Midbrain (tissue), 1 donor: ENCODE data around the gene RFX4.
"Not testable (repeated sequence)": the region's sequence is repeated elsewhere in the genome, so short reads cannot be mapped to it uniquely, and the experiment has no call there.

Experiments
- DNase-seq: peaks from one replicate; lab custom pipeline; 2025; lab: John Stamatoyannopoulos, UW

The RFX4 gene

DNA sequence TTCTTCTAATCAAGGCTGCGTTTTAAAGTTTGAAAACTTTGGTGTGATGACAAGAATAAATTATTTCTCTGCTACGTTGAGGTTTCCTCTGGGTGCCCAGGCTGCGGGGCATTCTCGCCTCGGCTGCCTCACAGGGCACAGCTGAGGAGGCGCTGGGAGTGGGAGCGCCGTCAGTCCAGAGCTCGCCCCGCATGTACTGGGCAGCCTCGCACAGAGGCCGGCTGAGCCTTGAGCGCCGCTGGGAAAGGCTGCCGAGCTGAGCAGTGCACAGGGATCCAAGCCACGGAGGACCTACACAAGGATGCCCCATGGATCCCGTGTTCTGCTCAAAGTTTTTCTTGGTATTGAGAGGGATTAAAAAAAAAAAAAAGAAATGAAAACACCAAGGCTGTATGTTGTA, 11.6 kb downstream of the RFX4 start:
- DNase-seq, result peak; percentile 32

DNA sequence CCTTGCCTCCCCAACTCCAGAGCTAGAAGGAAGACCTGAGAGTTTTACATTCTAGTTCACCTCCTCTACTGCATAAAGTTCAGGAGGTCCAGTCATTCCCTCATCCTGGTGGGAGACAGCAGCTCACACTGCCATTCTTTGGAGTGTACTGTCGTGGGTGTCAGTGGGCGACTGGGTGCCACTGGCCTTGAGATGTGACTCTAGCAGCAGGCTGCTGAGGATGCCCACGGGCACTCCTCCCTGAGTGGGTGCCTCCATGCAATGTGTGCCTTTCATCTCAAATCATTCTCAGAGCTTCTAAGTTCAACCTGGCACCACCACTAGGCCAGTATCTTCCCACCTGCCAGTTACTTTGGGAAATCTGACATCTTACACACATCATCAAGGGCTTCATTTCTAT, 12.5 kb downstream of the RFX4 start:
- no peak for DNase-seq

DNA sequence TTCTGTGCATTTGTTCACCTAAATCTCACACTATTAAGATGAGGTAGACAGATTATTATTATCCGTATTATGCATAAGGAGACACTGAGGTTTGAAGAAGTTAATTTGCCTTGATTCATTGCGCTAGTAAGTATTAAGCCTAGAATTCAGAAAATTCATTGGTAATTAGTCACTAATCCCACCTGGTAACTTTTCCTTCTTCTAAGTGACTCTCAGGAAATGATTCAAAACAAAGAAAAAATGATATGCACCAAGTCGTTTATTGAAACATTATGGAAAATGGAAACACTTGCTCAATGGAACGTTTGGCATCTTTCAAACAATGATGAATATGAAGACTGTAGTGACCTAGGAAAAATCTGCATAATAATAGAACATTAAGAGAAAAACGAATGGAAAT, 15.2 kb downstream of the RFX4 start:
- DNase-seq, result no peak

DNA sequence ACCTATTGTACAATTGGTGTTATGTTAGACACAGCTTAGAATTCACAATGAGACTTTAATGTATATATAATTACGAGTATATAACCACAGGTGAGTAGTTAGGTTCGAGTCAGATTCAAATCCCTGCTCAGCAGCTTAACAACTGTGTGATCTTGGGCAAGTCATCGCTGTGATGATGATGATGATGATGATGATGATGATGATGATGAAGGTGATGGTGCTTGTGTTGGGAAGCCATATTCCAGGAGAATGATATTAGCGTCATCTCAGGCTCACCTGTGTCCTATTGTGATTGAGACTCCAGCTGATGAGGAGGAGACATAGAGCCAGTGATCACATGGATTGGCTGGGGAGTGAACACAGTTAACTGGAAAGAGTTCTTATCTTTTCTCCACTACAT, 16.5 kb downstream of the RFX4 start:
- no peak for DNase-seq

DNA sequence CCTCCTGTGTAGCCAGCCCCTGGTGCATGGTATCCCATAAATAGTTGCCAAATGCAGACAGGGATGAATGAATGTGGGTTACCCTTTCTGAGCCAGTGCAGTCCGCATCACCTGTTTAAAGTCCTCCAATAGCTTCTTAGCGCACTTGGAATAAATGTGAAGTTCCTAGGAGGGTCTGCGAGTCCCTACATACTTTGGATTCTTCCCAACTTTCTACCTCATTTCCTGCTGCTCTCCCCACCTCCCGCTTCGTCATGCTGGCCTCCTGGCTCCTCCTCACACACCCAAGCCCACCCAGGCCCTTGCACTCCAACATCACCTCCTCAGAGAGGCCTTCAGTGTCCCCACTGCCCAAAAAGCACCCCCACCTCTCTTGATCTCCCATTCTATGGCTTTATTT, 17.7 kb downstream of the RFX4 start:
- DNase-seq, result no peak

DNA sequence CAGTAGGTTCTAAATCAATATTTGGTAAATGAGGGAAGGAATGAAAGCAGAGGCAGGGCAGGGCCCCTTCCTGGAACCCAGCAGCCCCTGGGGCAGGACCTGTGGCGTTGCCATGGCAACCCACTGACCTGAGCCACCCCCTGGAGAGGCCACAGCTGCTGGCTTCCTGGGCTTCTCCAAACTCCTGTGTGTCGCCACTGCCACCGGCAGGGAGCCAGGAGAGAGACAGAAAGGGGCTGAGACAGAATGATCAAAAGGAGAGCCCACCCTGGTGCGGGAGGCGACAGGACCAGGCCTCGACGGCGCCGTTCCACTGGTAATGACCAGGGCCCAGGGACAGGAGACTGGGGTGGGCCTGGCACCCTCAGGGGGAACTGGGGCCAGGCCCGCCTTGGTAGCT, 18.2 kb downstream of the RFX4 start:
- DNase-seq, result peak; percentile 47

DNA sequence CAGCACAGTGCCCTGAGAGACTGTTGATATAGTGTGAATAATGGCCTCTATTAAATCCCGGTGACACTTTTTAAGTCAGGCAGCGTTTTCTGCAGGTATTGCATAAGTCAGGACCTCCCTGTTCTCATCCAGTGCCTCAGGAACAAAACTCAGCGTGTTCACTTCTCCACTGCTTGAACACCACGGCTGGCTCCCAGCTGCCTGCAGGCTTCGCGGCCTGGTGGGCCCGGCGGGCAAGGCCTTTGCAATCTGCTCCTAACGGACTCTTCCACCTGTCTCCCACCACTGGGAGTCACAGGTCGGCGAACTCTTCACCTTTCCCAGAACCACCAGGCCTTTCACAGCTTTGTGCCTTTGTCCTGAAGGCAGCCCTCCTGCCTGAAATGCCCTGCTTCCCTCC, 18.7 kb downstream of the RFX4 start:
- no peak for DNase-seq

DNA sequence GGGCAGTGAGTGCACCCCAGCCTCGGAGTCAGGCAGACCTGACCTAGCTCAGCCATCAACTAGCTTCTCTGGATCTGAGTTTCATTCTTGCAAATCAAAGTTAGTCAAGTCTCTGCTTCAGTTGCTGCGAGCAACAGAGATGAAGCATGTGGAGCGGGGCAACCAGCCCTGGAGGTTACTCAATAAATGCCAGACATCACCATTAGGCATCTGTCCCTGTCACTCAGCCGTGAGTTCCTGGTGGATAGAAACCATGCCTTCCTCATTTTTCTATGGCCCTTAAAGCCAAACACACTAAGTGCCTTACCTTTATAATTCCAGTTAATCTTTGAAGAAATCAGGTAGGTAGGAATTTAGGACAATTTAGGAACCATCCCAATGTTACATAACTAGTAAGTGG, 19.3 kb downstream of the RFX4 start:
- DNase-seq, result no peak

DNA sequence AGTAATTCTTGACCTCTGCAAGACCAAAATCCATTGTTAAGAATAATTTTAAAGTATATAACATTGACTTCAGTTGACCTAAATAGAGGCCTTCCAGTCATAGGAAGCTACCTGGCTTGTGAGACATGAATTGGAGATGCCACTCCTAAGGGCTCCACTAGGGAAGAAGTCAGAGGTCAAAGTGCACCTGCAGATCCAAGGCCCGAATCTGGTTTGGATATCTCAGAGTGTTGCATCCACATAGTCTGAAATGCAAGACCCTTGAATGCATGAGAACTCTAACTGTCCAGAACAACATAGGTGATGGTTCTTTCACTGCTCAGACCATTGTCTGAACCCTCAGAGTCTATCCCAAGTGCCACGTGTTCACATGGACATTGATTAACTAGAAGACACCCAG, 22.4 kb downstream of the RFX4 start:
- DNase-seq, result no peak

DNA sequence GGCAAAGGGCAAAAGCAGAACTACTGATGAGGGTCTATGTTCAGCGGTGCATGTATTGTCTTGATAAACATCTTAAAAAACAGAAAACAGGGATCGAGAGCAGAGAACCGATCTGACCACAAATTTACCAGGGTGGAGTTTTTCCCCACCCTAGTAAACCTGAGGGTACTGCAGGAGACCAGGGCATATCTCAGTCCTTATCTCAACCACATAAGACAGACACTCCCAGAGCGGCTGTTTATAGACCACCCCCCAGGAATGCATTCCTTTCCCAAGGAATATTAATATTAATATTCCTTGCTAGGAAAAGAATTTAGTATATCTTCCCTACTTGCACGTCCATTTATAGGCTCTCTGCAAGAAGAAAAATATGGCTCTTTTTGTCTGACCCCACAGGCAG, 37.8 kb downstream of the RFX4 start:
- not testable (repeated sequence) for DNase-seq

DNA sequence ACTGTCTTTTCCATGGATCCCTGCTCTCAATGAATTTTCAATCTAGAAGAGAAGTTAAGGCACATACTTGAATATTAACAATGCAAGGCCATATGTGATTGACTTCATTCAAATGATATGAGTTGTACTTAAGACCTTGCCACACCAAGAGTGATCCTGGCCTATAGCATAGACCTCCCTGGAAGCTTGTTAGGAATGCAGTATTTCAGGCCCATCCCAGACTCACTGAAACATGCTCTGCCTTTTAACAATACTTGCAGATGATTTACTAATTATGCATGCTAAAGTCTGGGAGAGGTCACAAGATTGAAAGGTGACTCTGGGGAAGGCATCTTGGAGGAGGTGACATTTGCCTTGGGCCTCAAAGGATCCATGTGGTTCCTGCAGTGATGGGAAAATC, 43.2 kb downstream of the RFX4 start:
- DNase-seq, result no peak

DNA sequence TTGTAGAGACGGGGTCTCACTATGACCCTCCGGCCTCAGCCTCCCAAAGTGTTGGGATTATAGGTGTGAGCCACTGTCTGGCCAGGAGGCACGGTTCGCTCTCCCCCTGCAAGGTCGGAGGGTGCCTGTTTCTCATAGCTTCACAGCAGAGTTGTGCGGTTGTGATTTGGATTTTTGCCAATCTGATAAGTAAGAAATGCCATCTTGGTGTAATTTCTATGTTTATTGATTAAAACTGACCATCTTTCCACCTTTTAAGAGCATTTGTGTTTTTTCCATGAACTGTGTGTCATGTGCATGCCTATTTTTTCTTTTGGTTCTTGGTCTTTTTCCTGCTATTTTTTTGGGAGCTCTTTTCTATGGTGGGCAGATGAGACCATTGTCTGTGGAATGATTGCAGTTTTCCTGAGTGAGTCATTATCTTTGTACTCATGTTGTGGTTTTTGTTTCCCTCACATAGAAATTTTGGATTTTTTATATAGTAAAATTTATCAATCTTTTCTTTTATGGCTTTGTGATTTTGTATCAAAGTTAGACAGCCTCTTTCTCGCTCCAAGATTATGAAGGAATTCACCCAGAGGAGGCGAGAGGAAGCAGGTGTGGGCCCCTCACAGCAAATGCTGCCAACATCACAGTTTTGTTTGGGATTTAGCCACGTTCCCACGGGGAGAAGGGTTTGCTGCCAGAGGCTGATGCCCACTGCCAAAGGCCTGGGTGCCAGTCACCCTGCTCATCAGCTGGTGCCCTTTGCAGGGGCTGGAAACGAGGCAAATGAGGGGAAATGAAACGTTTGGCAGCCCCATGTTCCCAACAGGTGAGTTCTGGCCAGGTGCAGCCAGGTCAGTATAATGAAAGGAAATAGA, 47.2 kb downstream of the RFX4 start:
- no peak for DNase-seq

DNA sequence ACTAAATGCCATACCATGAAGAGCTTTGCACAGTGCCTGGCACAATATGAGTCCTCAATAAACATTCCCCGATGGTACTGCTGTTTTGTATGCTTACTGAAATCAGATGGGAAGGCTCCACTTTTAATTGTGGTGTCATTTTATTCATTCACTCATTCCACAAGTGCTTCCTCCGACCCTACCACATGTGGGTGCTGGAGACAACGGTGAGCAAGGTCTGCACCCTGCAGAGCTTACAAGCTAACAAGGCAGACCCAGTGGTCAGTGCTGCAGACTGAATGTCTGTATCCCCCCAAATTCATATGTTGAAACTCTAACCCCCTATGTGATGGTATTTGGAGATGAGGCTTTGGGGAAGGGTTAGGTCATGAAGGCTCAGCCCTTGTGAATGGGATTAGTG, 48.3 kb downstream of the RFX4 start:
- no peak for DNase-seq

DNA sequence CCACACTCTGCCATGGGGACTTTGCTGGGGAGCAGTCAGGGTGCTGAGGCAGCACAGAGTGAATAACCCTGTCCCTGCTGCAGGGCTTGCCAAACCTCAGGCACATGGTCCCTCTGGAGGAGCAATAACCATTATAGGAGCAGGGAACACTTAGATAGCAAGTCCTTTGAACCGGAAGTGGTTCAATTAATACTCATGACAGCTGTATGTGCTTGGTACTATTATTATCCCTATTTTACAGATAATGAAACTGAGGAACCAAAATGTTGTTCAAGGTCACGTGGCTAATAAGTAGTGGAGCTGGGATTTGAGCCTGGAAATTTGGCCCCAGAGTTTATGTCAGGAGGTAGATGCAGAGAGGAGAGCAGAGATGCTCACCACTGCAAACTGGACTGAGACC, 49.0 kb downstream of the RFX4 start:
- DNase-seq, result no peak

DNA sequence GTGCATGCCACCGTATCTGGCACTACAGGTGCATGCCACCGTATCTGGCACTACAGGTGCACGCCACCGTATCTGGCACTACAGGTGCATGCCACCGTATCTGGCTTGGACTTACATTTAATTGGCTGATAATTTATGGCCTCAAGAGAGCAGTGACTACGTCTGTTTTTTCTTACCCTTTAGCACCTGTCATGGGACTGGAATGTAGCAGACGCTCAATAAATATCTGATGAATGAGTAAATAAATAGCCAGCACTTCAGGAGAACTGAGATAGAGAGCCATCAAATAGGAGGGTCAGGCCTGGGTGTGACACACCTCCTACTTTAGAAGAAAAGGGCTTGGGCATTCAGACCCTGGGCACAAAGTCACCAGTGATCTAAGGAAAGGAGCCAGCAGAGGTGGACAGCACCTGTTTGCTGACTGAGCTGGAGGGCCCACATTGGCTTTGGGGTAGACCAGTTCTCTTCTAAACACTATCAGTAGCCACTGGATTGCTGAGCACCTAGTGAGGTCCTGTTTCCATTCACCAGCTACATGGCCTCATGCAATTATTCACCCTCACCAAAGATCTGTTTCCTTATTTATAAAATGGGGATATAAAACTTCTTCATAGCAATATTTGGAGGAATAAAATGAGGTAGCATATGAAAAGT, 50.1 kb downstream of the RFX4 start:
- DNase-seq, result no peak

DNA sequence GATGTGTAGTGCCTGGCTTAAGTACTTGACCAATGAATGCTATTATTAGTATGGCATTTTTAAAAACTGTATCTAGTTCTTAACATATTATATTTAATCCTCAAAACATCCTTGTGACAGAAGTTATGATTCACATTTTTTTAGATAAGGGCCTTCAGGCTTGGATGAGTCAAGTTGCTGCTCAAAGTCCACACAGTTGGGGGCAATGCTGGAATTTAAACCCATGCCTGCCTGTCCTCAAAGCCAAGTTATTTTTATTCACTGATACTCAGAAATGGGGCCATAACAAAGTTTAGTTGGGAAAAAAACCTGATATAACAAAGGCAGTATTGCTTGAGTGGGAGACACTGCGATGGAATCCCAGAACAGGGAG, 50.6 kb downstream of the RFX4 start:
- DNase-seq, result no peak

DNA sequence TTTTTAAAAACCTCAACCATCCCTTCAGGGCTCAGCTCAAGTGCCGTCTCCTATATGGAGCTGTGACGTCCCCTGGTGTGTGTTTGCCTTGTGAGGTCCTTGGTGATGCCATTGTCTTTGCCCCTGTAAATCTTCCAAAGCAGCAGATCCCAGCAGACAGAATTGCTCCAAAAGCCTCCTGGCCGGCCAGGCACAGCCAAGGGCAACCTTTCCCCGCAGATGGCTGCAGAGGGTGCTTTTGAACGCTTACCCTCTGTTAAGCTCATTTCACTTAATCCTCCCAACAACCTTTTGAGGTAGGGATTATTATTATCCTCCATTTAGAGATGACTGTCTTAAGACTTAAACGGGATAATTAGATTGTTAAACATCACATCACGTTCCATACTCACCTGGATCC, 51.4 kb downstream of the RFX4 start:
- DNase-seq, result no peak

DNA sequence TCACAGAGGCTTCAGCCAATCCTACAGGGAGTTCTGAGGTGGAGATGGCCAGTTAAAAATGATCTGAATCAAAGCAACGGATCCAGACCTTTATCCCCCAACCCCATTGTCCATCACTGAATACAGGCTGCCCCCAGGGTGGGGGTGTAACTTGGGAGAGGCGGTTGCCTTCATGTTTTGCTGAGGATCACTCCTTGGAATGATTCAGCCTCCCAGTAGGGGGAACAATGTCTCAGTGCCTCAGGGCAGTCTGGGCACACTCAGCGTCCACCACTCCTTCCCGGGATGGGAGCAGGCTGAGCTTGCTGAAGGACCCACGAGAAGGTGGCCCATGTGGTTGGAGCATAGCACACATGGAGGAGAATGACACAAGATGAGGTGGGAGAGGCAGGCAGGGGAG, 60.2 kb downstream of the RFX4 start:
- DNase-seq, result no peak

DNA sequence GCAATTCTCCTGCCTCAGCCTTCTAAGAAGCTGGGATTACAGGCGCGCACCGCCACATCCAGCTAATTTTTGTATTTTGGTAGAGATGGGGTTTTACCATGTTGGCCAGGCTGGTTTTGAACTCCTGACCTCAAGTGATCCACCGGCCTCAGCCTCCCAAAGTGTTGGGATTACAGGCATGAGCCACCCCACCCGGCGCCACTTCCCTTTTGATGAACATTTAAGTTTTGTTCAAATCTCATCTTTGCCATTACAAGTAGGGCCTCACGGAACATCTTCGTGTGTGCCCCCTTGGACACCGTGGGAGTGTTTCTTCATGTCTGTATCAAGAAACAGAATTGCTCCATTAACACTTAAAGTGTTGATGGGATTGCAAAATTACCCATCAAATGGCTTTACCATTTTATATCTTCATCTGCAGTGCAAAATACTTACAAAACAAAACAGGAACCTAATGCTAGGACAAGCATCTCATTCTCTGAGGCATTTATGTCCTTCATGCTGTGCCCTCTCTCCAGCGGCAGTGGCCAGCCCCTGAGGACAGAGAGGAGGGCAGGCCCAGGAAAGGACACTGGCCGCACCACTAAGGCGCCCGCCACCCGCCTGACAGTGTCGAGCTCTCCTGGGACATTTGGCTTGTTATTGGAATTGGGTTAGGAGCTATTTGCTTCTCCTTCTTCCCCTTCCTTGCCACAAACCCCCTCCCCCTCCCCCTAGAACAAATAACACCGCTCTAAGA, 61.7 kb downstream of the RFX4 start:
- no peak for DNase-seq

DNA sequence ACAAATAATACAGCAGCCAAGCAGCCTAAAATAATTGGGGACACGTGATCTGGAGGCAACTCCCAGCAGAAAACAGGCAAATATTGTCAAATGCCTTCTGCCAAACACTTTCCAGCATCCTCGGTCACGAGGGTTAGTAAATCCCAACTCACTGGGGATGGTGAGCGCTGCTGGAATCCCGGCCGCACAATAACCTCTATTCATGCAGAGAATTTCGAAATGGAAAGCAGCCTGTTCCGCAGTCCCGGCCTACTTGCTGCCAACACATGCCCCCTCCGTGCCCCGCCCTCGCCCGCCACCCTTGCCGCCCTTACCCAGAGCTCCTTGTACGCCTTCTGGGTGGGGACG, 62.2 kb downstream of the RFX4 start:
- peak; percentile 89 for DNase-seq

DNA sequence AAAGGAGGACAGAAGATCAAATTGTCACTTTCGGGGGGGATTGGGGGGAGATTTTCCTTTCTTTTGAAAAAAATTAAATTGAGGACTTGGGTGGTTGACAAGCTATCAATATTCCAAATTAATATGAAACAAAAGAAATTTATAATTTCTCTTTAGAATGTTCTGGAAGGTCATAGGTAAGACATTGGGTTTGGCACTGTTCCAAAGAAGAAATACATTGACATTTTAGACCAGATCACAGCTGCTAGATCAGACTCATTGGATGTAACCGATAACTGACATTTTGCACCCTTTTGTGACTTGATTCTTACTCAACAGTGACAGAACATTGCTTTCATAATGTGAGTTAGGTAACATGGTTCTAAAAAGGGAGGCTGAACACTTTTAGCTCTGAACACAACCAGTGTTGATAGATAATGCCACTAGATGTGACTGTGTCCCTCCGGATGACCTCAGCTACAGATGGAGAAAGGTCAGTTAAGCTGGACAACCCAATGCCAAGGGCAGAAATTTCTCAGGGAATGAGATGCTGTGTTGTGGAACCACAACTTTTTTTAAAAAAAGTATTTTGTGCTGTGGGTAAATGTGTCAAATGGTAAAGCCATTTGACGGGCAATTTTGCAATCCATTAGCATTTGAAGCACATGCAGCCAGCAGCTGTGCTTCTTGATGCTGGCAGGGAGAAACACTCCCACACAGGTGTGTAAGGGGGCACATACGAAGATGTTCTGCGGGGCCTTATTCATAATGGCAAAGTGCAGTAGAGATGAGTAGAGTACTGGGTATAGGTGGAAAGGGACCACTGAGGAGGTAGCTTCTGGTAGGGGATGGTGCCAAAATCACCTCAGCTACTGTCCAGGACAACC, 62.9 kb downstream of the RFX4 start:
- DNase-seq, result no peak

DNA sequence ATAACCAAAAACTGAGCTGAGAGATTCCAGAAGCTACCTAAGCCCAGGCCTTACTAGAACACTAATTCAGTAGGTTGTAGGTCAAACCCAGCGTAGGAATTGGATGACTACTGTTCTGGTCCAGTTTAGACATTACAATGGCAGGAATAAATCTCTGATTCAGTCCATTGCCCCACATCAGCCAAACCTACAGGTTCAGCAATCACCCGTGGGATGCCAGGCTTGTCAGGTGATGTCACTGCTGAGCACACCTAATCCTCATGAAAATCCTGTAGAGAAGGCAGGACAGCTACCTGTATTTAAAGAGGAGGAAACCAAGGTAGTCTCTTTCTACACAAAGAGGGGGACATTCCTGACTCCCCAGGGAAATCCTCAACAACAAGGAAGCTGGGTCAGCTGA, 63.7 kb downstream of the RFX4 start:
- no peak for DNase-seq
